ENCODE data around the gene UGDH.
"Not testable (repeated sequence)": the region's sequence is repeated elsewhere in the genome, so short reads cannot be mapped to it uniquely, and the experiment has no call there.

Gene UGDH

DNA sequence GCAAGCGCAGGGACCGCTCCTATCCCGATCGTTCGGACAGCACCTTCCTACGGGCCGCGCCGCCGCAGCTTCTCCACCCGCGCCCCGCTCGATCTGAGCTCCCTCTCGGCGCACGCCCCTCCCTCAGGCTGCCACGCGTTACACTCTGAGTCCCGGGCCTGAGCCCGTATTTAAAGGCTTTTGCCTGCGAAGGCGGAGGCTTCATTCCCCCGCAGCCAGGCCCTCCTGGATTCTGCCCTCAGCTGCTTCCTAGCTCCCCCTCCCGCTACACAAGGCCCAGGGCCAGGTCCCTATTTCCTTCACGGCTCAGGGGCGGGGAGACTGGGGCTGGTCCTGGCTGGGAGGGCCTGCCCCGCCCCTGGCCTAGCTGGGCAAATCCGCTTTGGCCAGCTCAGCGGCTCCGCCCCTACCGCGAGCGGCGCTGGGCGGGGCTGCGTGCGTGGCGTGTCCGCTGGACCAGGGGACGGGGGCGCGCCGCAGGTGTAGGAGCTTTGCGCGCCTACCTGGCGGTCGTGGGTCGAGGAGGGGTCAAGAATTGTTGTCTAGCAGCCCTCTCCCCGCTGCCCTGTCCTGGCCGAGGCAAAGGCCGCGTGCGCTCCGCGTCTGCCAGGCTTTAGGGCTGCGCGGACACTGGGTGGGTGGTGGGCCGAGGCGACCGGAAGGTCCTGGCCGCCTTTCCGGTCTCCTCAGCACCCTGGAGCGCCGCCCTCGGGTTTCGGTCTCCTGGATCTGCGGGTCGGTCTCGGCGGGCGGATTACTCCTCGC is at the start of gene UGDH:
Gene UGDH (minus strand): TSS at position 144 of the 765 bp plus-strand sequence. CDS start 5,927 bp downstream, outside the sequence.
- peak; percentile 91 for DNase-seq

DNA sequence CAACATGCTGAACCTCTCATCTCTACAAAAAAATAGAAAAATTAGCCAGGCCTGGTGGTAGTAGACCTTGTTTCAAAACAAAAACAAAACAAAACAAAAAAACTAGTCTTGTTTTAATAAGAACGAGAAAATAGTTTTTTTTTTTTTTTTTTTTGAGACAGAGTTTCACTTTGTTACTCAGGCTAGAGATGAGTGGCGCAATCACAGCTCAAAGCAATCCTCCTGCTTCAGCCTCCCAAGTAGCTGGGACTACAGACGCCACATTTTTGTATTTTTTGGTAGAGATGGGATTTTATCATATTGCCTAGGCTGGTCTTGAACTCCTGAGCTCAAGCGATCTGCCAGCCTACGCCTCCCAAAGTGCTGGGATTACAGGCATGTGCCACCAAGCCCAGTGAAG is 47.7 kb upstream of the UGDH start:
- no peak for DNase-seq

DNA sequence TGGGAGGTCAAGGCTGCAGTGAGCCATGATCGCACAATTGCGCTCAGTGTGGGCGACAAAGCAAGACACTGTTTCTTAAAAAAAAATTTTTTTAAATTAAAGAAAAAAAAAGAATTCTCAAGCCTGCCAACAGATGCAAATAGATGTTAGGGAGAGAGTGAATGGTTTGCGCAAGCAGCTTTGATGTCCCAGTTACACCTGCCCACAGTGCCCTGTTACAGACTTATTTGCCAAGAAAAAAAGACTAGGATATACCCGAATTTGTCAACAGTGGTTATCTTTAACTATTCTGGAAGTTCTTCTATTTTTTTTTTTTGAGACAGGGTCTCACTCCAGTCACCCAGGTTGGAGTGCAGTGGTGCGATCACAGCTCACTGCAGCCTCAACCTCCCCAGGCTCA is 44.3 kb upstream of the UGDH start:
- no peak for DNase-seq

DNA sequence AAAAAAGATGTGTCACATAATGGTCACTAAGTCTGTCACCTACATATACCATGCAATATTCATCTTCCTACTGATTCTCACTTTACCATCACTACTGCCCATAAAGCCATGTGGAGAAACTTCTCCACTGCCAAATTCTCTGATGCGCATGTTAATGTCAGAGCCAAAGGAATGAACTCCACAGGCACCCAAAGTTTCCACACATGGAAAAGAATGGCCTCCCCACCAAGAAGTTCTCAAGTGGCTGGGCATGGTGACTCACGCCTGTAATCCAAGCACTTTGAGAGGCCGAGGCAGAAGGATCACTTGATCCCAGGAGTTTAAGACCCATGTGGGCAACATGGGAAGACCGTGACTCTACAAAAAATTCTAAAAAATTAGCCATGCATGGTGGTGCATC is 43.8 kb upstream of the UGDH start:
- no peak for DNase-seq

DNA sequence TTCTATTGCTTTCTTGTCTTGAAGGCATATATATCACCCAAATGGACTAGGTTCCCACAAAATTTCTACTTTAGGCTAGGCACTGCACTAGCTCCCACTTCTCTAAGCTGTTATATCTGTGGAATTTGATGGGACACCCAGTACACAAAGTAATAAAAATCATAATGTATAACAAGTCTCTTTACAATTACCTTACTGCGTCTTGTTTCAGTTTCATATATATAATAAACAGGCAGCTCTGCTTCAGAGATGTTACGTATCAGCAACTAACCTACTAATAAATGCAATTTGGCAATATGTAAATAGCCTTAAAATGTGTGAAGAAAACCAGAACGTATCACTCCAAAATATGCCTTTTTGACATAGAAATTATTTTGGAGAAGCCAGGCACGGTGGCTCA is 42.0 kb upstream of the UGDH start:
- no peak for DNase-seq

DNA sequence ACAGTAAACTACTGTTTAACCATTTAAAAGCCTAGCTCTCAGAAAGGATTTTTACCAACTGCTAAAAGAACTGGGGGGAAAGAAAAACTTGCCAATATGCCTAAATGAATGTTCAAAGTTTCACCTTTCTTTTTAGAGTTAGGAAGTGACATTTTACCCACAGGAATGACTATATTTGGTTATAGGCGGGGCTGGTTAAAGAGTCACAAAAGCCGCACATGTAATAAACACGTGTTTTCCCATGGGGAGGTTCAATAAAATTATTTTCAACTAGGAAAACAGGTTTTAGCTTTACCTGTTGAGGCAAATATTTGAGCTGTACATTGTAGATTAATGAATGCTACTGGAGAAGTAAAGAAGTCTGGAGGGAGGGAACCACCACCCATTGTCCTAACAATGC is 41.6 kb upstream of the UGDH start:
- no peak for DNase-seq

DNA sequence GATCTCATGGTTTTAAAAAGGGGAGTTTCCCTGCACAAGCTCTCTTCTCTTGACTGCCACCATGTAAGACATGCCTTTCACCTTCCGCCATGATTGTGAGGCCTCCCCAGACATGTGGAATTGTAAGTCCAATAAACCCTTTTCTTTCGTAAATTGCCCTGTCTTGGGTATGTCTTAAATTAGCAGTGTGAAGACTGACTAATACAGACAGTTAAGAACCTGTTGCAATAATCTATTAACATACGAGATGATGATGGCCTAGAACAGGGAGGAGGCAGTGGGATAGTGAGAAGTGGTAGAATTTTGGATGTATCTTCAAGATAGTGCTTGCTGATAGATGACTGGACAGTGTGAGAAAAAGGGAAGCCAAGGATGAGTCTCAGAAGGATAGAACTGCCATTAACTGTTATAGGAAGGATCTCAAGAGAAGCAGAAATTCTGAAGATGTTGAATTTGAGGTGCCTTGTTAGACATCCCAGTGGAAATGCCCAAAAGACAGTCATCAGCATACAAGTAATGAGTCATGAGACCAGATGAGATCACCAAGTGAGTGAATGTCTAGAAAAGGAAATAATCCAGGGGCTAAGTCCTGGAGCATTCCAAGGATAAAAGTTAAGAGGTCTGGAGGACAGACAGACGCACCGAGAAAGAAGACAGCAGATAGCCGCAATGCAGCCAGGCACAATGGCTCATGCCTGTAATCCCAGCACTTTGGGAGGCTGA is 38.8 kb upstream of the UGDH start:
- DNase-seq, result no peak

DNA sequence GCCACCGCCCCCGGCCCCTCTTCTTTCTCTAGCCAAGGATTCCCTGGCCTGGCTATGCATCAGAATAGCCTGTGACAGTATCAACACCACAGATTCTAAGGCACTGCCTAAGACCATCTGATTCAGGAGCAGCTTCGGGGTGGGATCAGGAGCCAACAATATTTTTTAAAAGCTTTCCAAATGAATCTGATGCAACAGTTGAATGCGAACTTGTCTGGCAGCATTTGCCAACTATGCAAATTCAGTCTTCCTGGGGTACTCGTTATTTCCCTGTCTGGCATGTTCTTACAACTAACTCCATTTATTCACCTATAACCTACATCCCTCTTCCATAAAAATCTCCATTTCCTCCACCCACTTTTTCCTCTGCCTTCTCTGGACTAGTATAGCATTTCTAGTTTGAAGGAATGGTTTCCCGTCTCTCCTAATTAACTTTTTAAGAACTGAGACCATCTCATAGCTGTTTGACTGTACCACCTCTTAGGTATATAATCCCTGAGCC is 36.2 kb upstream of the UGDH start:
- no peak for DNase-seq

DNA sequence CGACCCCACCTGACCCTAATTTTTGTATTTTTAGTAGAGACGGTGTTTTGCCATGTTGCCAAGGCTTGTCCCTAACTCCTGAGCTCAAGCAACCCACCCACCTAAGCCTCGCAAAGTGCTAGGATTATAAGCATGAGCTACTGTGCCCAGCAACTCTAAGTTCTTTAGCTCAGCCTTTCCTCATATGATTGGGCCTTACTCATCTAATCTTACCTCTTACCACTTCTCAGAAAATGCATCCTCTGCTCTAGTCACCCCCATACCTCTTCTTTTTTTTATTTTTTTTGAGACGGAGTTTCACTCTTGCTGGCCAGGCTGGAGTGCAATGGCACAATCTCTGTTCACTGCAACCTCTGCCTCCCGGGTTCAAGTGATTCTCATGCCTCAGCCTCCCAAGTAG is 35.6 kb upstream of the UGDH start:
- no peak for DNase-seq

DNA sequence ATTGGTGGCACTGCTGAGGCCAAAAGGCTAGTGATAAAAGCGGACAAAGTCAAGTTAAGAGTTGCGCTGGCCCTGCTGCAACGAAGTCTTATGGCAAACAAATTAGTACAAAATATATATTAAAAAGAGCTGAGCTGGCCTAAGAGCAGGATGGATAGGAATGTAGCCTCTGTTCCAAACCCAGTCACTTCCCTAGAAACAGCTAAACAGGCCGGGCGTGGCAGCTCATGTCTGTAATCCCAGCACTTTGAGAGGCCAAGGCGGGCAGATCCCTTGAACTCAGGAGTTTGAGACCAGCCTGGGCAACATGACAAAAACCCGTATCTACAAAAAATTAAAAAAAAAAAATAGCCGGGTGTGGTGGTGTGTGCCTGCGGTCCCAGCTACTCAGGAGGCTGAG is 32.4 kb upstream of the UGDH start:
- DNase-seq, result no peak

DNA sequence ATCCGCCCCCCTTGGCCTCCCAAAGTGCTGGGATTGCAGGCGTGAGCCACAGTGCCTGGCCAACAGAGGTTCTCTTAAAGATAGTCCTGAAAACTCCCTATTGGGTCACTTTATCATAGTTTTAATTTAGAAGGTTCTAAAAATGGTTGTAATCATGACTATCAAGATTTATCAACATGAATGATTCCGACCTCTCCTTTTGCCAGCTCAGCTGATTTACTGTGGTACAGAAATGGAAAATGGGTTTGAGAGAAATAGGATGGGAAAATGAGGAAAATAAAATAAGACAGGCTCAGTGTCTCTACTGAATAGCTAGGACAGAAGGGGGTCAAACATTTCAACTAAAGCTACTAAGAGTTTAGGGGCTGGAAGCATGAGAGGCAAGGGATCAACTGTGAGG is 28.2 kb upstream of the UGDH start:
- no peak for DNase-seq

DNA sequence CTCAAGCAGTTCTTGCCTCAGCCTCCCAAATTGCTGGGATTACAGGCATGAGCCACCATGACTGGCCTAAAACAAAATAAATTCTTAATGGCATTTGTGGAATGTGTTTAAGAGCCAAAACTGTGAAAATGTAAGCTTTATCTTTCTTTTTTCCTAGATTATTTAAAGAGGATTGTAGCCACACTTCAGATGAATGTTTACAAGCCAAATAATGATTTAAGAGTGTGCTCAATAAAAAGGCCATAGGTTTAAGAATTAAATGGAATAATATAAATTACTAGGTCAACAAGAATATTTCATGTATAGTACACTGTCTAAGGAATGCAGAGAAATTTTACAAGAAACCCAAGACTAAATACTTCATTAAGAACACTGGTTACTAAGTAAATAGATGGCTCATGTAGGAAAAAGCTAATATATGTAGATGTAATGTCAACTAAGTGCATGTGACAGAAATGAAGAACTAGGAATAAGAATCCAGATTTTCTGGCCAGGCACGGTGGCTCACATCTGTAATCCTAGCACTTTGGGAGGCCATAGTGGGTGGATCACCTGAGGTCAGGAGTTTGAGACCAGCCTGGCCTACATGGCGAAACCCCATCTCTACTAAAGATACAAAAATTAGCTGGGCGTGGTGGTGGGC is 21.3 kb upstream of the UGDH start:
- DNase-seq, result no peak

DNA sequence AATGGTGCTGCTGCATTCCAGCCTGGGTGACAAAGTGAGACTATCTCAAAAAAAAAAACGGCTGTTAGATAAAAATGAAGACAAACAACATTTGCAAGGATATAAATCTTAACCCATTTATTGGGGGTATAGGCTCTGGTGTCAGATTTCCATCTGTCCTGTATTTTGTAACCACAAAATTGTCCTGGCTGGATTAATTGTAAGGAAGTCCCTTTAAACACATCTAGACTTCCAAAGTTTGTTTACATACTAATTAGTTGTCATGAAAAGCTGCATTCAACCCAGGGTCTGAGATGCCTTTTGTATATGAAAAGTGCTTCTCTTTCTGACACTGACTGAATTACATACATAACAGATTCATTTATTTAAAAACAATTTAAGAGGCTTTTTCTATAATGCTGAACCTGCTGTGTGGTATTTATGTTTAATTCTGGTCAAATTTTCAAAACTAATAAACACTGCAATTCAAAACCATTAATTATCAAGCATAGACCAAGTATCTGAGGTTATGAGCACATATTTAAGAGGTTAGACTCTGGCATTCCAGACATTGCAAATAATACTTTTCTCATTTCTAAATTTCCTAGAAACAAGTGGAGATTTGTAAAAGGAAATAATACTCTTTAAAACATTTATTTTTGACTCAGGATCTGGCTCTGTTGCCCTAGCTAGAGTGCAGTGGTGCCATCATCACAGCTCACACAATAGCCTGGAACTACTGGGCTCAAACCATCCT is 17.5 kb upstream of the UGDH start:
- DNase-seq, result peak; percentile 65

DNA sequence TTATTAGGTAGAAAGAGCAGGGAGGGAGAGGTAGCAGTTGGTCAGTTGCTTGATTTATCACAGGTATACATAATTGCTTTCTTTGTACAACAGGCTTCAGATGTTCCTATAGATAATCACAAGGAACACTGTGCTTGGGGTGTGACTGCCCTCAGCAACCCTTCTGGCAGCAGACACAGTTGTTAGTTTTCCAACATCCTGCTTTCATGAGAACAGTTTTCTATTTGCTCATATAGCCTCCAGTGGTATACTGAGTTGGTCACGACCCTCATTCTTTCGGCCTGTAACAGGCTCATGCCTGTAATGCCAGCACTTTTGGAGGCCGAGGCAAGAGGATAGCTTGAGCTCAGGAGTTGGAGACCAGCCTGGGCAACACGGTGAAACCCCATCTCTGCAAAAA is 16.8 kb upstream of the UGDH start:
- not testable (repeated sequence) for DNase-seq

DNA sequence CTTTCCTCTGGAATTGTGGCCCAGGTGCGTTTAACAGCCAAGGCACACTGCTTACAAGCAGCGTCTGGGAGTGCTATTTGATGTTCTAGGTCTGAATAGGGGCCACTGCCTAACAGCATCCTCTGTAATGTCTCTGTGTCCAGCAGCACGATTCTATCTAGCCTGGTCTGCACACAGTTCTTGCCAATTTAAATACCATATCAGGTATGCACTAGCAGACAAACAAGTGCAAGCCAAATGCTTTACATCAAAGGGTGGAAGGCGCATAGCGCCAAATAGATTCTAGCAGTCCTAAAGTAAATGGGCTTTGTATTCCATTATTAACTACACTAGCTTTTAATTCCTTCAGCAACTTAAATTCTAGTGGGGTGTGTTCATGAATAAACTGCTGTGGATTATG is 15.8 kb upstream of the UGDH start:
- DNase-seq, result no peak

DNA sequence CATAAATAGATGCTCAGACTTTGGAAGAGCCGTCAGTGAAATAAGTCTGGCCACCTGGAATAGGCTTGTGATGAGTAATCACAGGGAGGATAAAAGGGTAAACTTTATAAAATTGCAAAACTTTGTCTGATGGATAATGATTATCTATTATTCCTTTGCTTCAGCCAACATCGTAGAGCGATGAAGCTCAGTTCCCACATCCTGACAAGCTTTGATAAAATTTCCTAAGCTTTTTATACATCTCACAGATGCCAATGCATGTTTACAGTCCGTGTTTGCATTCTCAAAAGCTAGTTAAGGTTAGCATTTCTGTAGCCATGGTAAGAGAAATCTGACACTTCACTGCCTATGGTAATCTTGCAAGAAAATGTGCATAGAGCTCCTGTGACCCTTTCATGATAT is 15.4 kb upstream of the UGDH start:
- DNase-seq, result no peak

DNA sequence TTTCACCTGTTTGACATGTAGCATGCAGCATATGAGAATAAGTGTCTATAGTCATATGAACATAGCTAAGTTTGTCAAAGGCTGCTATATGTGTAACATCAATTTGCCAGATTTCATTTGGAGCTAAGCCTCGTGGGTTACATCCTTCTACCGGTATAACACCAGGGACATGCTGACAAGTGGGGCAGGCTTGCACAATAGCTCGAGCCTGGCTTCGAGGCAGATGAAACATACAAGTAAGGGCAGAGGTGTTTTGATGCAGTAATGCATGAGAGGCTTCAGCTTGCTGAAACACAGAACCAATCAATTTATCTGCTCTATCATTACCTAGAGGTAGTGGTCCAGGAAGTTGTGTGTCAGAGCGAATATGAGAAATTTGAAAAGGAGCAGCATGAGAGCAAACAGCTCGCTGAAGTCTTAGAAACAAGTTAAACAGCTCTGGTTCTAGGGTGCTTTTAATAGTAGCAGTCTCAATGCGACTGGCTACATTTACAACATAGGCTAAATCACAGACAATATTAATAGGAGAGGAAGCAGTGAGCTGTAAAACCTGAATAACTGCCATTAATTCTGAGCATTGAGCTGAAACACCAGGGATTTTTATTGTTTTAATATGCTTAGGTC is 14.9 kb upstream of the UGDH start:
- DNase-seq, result no peak

DNA sequence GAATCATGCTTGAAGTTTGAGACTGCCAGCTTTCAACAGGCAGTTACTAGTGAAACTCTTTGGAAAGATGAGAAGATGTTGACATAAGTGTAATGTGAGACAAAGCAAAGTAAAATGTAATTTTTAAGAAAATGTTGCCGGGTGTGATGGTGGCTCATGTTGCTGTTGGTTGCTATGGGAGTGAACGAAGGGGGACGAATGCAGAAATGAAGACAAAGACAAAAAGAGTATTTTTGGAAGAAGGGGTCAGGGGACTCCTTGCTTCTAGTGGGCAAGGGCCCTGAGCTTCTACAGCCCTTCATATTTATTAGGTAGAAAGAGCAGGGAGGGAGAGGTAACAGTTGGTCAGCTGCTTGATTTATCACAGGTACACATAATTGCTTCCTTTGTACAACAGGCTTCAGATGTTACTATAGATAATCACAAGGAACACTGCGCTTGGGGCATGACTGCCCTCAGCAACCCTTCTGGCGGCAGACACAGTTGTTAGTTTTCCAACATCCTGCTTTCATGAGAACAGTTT is 11.9 kb upstream of the UGDH start:
- no peak for DNase-seq

DNA sequence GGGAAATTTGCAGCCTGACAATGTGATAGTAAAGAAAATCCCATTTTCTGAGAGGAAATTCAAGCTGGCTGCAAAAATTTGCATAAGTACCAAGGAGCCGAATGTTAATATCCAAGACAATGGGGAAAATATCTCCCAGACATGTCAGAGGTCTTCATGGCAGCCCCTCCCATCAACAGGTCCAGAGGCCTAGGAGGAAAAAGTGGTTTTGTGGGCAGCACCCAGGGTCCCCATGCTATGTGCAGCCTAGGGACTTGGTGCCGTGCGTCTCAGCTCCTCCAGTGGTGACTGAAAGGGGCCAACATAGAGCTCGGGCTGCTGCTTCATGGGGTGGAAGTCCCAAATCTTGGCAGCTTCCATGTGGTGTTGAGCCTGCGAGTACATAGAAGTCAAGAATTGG is 6.3 kb upstream of the UGDH start:
- DNase-seq, result no peak

DNA sequence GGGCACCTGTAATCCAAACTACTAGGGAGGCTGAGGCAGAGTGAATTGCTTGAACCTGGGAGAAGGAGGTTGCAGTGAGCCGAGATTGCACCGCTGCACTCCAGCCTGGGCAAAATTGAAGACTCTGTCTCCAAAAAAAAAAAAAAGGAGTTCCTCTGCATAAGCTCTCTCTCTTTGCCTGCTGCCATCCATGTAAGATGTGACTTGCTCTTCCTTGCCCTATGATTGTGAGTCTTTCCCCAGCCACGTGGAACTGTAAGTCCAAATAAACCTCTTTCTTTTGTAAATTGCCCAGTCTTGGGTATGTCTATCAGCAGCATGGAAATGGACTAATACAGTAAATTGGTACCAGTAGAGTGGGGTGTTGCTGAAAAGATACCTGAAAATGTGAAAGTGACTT is 5.0 kb upstream of the UGDH start:
- not testable (repeated sequence) for DNase-seq

DNA sequence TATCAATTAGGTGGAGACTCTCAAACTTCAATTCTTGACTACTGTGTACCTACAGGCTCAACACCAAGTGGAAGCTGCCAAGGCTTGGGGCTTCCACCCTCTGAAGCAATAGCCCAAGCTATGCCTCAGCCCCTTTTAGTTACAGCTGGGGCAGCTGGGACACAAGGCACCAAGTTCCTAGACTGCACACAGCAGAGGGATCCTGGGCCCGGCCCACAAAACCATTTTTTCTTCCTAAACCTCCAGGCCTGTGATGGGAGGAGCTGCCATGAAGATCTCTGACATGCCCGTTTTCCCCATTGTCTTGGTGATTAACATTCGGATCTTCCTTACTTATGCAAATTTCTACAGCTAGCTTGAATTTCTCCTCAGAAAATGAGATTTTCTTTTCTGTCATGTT is 3.4 kb upstream of the UGDH start:
- DNase-seq, result no peak

DNA sequence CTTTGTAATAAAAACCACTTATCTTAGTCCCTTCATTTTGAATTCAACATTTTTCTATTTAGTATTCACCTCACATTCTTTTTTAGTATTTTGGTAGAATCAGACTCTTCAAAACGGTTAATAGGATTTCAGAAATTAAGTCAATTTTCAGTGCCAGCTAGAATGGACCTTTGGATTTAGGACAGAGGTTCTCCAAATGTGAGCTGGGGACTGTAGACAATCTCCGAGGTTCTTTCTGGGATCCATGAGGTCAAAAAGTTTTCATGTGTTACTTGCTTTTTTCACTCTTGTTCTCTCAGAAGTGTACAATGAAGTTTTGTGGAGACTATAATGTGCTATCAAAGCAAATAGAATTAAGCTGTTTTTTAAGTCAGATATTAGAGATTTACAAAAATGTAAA is 2.3 kb upstream of the UGDH start:
- DNase-seq, result no peak

DNA sequence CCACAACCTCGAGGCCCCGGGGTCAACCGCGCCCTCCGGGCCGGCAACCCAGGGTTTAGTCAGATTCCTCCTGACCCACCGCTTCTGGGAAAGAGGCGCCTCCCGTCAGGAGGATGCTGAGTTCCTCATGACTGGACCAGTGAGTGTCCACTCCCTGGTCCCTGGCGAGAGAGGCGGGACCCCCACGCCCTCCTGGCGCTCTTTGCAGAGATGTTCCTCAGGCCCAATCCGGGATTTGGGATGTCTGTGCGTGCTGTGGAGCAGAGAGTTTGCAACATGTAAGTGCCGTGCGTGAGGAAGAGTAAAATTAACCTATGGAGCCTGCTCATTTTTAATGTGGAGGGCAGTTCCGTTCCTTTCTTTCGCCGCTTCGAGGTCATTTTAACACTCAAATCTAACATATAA is 824 bp upstream of the UGDH start:
- peak; percentile 34 for DNase-seq
